GM21381 (cell line): Measurements from ENCODE around the gene SLC15A5.

ENCODE experiments used
- ATAC-seq: cut with Tn5 transposase; IDR thresholded peaks from one replicate; pipeline ENCODE4 v1.9.1; 2021; ENCODE audit warnings: mild to moderate bottlenecking, moderate library complexity; ENCODE audit not compliant: unreplicated experiment

The SLC15A5 gene, protein sequence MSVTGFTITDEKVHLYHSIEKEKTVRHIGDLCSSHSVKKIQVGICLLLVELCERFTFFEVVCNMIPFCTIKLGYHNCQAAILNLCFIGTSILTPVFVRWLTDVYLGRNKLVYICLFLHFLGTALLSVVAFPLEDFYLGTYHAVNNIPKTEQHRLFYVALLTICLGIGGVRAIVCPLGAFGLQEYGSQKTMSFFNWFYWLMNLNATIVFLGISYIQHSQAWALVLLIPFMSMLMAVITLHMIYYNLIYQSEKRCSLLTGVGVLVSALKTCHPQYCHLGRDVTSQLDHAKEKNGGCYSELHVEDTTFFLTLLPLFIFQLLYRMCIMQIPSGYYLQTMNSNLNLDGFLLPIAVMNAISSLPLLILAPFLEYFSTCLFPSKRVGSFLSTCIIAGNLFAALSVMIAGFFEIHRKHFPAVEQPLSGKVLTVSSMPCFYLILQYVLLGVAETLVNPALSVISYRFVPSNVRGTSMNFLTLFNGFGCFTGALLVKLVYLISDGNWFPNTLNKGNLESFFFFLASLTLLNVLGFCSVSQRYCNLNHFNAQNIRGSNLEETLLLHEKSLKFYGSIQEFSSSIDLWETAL

DNA sequence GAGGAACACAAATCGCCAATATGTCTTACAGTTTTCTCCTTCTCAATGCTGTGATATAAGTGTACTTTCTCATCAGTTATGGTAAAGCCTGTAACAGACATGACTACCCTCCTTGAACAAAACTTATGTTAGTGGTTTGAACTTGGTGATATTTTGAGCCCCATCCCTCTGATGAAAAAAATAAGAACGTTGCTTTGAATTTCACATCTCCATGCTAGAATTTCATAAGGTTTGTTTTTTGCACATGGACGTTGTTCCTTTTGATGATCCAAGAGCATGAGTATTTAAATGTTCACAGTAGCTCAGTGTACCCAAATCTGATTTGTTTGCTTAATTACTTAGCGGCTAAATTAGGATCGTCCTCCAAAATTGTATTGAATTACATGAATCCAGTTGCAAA is at the start of gene SLC15A5:
Gene SLC15A5, minus strand, starts transcription at position 101 of the 400 bp plus-strand sequence. Its CDS starts 0 bp downstream, at position 101.
- no peak for ATAC-seq

DNA sequence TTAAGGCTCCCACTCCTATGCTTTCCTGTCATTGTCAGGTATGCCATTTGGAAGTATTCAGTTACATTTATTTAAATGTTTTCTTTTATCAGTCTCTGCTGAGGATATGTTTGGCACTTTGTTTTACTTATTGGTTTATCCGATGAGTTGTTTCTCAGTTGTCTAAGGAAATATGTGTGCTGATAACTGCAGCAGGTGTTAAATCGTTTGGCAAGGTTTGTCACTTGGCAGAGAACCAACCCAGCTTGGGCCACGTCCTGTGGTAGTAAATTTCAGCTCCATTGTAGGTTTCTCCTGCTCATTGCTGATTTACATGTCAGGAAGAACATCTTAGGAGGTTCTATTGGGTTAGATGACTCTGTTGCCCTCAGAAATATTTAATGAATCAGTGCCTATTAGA is 47.9 kb upstream of the SLC15A5 start:
- ATAC-seq, result no peak

DNA sequence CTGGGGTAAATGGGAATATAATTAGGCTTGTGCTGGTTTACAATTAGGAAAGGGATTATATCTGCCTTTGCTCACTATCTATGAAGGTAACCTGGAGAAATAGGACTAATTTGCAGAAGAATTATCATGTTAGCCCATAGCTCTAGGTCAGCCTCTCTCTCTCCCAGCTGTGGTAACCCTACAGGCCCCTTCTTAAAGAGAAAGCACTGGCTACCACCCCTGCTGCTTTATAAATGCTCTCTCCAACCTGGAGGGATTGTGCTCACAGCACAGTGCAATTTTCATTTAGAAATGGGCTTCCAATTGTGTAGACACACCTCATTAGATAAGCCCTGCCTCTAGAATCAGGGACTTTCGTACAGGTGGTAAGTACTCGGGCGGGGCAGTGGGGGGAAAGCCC is 47.3 kb upstream of the SLC15A5 start:
- ATAC-seq, result no peak

- ATAC-seq, result no peak
These were observed 46.8 kb upstream of the SLC15A5 start for GRCh38 chr12:16324272-16324671.

GRCh38 chr12:16323638-16324037 is 46.2 kb upstream of the SLC15A5 start:
- ATAC-seq, result no peak

DNA sequence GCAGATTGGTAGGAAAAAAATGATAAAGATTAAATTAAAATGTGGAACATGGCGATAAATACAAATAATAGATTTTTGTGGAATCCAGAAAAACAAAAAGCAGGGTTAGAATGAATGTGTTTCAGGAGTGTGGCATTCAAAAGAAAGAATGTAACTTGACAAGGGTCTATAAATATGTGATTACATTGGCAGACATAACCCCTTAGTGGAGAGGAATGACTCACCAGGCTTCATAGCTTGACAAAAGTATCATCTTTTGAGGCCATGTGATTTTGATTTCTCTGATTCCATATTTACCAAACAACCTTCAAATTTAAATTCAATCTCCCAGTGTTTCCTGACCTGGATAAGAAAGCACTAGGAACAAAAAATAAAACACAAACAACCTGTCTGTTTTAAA is 45.5 kb upstream of the SLC15A5 start:
- ATAC-seq, result no peak

GRCh38 chr12:16310934-16311333 is 33.4 kb upstream of the SLC15A5 start:
- ATAC-seq, result no peak

GRCh38 chr12:16307856-16308475 is 30.5 kb upstream of the SLC15A5 start:
- ATAC-seq, result no peak

DNA sequence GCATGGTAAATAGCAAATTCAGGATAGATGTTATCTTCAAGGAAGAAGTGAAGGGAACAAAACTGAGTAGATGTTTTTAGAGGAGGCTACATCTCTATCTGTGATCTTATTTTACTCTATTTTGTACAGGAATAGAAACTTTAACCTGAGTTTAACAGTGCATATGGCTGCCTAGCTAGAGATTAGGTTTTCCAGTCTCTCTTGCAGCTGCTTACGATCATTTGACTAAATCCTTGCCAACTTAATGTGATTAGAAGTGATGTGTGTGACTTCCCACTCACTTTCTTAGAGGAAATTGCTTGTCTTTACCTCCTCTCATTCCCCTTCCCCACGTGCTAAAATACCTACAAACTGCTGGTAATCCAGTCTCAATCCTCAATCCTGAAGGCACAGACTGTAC is 26.5 kb upstream of the SLC15A5 start:
- ATAC-seq, result no peak

DNA sequence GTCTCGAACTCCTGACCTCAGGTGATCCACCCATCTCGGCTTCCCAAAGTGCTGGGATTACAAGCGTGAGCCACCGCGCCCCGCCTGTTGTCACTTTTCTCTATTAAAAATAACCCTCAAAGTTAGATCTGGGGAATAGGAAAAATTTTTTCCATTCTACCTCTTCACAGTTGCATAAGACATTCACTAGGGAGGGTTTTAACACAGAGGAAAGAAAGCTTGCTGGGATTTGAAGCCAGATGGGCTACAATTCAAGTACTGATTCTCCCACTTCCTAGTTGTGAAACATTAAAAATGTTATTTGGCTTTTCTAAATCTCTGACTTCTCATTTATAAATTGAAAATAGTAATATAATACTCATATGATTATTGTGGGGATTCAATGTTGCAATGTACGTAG is 23.3 kb upstream of the SLC15A5 start:
- no peak for ATAC-seq

GRCh38 chr12:16300122-16300521 is 22.6 kb upstream of the SLC15A5 start:
- no peak for ATAC-seq

GRCh38 chr12:16299403-16299802 is 21.9 kb upstream of the SLC15A5 start:
- no peak for ATAC-seq

GRCh38 chr12:16297521-16297920 is 20.0 kb upstream of the SLC15A5 start:
- ATAC-seq, result no peak

DNA sequence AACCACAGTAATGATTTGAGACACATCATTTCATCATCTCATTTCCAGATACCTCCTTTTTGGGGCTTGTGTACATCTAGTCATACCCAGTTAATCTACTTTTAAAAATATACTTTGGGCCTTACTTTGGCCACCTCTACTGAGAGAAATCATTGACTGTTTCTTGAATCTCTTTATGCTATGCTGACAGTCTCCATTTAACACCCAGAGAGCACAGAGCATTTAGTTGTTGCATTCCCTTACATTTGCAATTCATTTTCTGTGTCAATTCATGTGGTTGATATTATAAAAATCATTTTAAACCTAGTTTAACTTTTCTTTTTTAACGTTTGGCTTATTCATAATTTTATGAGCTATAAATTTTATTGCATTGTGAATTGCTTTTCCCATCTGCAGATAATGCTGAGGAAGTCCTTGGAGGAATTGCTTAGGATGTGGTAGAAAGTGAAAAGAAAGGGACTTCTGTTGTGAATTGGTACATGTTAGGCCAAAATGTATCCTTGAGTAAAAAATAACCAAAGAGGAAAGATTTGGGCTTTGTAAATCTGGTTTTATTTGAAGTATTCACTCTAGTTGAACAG is 17.0 kb upstream of the SLC15A5 start:
- no peak for ATAC-seq

GRCh38 chr12:16291032-16291431 is 13.5 kb upstream of the SLC15A5 start:
- ATAC-seq, result no peak

DNA sequence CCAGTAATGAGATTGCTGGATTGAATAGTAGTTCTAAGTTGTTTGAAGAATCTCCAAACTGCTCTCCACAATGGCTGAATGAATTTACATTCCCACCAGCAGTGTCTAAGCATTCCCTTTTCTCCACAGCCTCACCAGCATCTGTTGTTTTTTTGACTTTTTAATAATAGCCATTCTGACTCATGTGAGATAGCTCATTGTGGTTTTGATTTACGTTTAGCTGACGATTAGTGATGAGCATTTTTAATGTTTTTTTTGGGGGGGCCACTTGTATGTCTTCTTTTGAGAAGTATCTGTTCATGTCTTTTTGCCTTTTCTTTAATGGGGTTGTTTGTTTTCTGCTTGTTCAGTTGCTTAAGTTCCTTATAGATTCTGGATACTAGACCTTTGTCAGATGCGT is 8.1 kb upstream of the SLC15A5 start:
- ATAC-seq, result no peak

DNA sequence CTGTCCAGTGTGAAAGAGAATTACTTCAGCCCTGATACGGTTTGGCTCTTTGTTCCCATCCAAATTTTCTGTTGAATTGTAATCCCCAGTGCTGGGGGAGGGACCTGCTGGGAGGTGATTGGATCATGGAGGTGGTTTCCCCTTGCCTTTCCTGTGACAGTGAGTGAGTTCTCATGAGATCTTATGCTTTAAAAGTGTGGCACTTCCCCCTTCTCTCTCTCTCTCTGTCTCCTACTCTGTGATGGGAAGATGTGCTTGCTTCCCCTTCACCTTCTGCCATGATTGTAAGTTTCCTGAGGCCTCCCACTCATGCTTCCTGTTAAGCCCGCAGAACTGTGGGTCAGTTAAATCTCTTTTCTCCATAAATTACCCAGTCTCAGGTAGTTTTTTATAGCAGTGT is 5.5 kb upstream of the SLC15A5 start:
- ATAC-seq, result no peak

DNA sequence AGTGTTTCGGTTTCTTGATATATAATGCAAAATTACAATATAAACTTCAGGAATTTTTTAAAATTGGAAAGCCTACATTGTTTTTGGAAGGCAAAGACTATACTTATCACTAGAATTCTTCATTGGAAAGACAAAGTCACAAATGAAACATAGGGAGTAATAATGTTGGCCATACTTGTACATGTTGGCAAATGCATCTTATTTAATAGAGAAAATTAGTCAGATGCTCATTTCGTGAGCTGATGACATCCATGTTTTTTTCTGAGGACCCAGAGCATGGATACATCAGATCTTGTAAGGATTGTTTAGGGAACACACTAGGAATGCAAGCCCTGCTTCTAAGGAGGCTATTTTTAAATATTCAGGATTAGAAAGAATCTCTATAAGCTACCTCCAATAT is 4.6 kb upstream of the SLC15A5 start:
- ATAC-seq, result no peak

GRCh38 chr12:16281157-16281556 is 3.7 kb upstream of the SLC15A5 start:
- ATAC-seq, result no peak

DNA sequence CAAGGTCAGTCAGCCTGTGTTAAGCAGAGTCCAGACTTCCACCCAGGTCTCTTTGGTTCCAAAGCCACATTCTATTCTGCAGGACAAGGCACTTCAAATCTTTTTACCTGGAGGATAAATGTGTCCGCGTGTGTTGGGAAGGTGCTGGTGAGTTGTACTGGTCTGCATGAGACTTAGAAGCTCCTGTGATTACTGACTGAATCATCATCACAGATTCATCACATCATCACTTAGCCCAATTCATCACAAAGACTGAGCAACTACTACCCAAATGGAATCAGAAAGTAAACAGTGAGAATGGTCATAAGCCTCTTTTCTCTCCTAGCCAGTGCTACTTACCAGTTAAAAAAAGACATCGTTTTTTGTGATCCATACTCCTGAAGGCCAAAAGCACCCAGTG is 5.3 kb downstream of the SLC15A5 start:
- no peak for ATAC-seq

DNA sequence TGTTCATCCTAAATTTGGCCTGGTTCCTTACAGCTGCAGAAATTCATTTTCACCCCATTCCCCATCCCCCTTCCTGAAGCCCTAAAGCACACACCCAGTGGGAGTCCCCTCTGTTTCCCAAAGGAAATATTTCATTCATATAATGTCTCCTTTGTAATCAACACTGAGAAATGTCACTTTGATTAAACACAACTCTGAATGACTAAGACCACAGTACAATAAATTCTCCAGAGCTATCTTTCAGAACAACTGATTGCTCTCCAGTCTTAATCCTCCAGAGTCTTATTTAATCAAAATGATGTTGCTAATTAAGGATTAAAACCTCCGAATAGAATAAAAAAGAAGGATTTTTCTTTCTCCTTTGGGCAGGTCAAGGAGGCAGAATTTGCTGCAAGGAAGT is 6.4 kb downstream of the SLC15A5 start:
- no peak for ATAC-seq

DNA sequence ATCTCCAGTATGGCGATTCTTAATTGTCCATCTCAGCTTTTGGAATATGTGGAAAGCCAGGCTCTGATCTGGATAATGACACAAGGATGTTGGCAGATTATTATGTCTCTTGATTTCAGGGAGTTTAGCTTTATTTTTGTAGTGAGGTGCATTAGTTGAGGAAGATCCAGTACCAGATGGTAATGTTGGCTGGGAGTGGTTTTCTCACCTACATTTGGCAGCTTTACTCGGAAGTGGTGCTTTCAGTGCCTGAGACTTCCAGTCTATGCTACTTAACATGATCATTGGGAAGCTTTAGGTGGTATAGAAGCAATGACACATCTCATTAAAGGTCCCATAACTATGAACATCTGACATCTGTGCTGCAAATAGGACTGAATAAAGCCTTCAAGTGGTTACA is 7.5 kb downstream of the SLC15A5 start:
- ATAC-seq, result no peak
